Peyer's patch (tissue), 4 donors: ENCODE measurements around the gene TP53I11.

Experiments used
- CTCF ChIP-seq, 6 experiments: fragments of 450-650 bp in 4 of 6; fragments of 200-600 bp in 2 of 6; sonication (generic) in 1 of 6; IDR thresholded peaks; one replicate each; pipeline ENCODE4 v1.5.1; 2017 to 2019; ENCODE audit warnings: antibody characterized with exemption in 6 of 6, mild to moderate bottlenecking in 3 of 6, moderate library complexity in 1 of 6
- POLR2A ChIP-seq, 2 donors: fragments of 450-650 bp; IDR thresholded peaks; one replicate each; pipeline ENCODE4 v1.5.1; 2017; ENCODE audit warnings: antibody characterized with exemption in 2 of 2, mild to moderate bottlenecking in 2 of 2, moderate library complexity in 2 of 2

GRCh38 chr11:44936951-44937543 lies 13.6 kb downstream of the TP53I11 start:
- no peak for TF ChIP-seq CTCF (IDR thresholded peaks at IDR 0.05)
- TF ChIP-seq POLR2A (IDR thresholded peaks at IDR 0.05), result no peak
